WTC11 (cell line): ENCODE results near the gene MRC2. TPM values are rescaled to one million over a fixed set of nuclear protein-coding genes. Genes with fewer than 3 reads are reported as not detected.

Experiments
- ATAC-seq: fragments of 200-7000 bp; cut with Tn5 transposase; 2 replicates; pipeline ENCODE4 v1.10.0; 2021; ENCODE audit warnings: mild to moderate bottlenecking, moderate library complexity
- CTCF ChIA-PET: fragments of 300-600 bp; sonication (Branson Sonifier 250); formaldehyde crosslinking; loops from one replicate; lab custom pipeline; 2021; ENCODE audit warnings: antibody characterized with exemption; lab: Charles Lee
- POLR2A ChIA-PET: fragments of 350-600 bp; sonication (Branson Sonifier 250); formaldehyde crosslinking; loops from one replicate; lab custom pipeline; 2021; ENCODE audit warnings: antibody characterized with exemption; lab: Charles Lee
- DNase-seq: peaks from one replicate; pipeline ENCODE4 v3.0.0; 2021; ENCODE audit warnings: low spot score
- H3K27ac Mint-ChIP-seq: 2 replicates; pipeline ENCODE4 v1.8.0; 2021; ENCODE audit warnings: mixed read lengths
- H3K27me3 Mint-ChIP-seq: 2 replicates; pipeline ENCODE4 v1.8.0; 2021; ENCODE audit warnings: low read depth, mild to moderate bottlenecking, moderate library complexity, mixed read lengths
- H3K36me3 Mint-ChIP-seq: 2 replicates; pipeline ENCODE4 v1.8.0; 2021; ENCODE audit warnings: mixed read lengths
- H3K4me1 Mint-ChIP-seq: 2 replicates; pipeline ENCODE4 v1.8.0; 2022; ENCODE audit warnings: mixed read lengths
- H3K4me3 Mint-ChIP-seq: 2 replicates; pipeline ENCODE4 v1.8.0; 2021; ENCODE audit warnings: mild to moderate bottlenecking, moderate library complexity, mixed read lengths
- H3K9me3 Mint-ChIP-seq: 2 replicates; pipeline ENCODE4 v1.8.0; 2021; ENCODE audit warnings: mixed read lengths
- AR ChIP-seq: fragments of 250-450 bp; sonication (Bioruptor Pico); IDR thresholded peaks from 2 replicates; pipeline ENCODE4 v1.9.0; 2021; ENCODE audit warnings: mild to moderate bottlenecking
- CREB1 ChIP-seq: sonication (generic); formaldehyde crosslinking; IDR thresholded peaks from 2 replicates; pipeline ENCODE4 v1.8.0; 2023; ENCODE audit warnings: mild to moderate bottlenecking, missing genetic modification reagents
- ELF4 ChIP-seq: sonication (generic); formaldehyde crosslinking; IDR thresholded peaks from 2 replicates; pipeline ENCODE4 v1.8.1; 2022; ENCODE audit warnings: low read depth, mild to moderate bottlenecking, moderate library complexity, missing genetic modification reagents
- ESRRA ChIP-seq: sonication (generic); formaldehyde crosslinking; IDR thresholded peaks from 2 replicates; pipeline ENCODE4 v1.8.1; 2022; ENCODE audit warnings: mild to moderate bottlenecking, missing genetic modification reagents, borderline replicate concordance
- GRHL2 ChIP-seq: fragments of 250-450 bp; sonication (Bioruptor Pico); IDR thresholded peaks from 2 replicates; pipeline ENCODE4 v1.8.0; 2022; ENCODE audit warnings: mild to moderate bottlenecking, moderate library complexity; ENCODE audit not compliant: insufficient replicate concordance, severe bottlenecking
- IRF2 ChIP-seq: sonication (generic); formaldehyde crosslinking; IDR thresholded peaks from 2 replicates; pipeline ENCODE4 v1.8.0; 2022; ENCODE audit warnings: low read depth, missing genetic modification reagents, borderline replicate concordance
- NFE2L1 ChIP-seq: sonication (generic); formaldehyde crosslinking; IDR thresholded peaks from 2 replicates; pipeline ENCODE4 v1.8.1; 2023; ENCODE audit warnings: missing genetic modification reagents
- RORB ChIP-seq: fragments of 250-450 bp; sonication (Bioruptor Pico); IDR thresholded peaks from 2 replicates; pipeline ENCODE4 v1.9.0; 2021; ENCODE audit warnings: mild to moderate bottlenecking
- SMAD3 ChIP-seq: sonication (generic); formaldehyde crosslinking; IDR thresholded peaks from 2 replicates; pipeline ENCODE4 v1.8.0; 2022; ENCODE audit warnings: missing genetic modification reagents, mild to moderate bottlenecking, borderline replicate concordance
- STAT6 ChIP-seq: sonication (generic); formaldehyde crosslinking; conservative IDR thresholded peaks from 2 replicates; pipeline ENCODE4 v1.8.1; 2023; ENCODE audit warnings: mild to moderate bottlenecking, low read depth, missing genetic modification reagents, moderate library complexity
- ZNF281 ChIP-seq: sonication (generic); formaldehyde crosslinking; IDR thresholded peaks from 2 replicates; pipeline ENCODE4 v1.8.0; 2023; ENCODE audit warnings: mild to moderate bottlenecking, missing genetic modification reagents
- ZNF423 ChIP-seq: fragments of 250-450 bp; sonication (Bioruptor Pico); IDR thresholded peaks from 2 replicates; pipeline ENCODE4 v2.1.2; 2022; ENCODE audit warnings: mild to moderate bottlenecking, moderate library complexity
- total RNA-seq: library from RNA; stranded (reverse); gene quantifications from 3 replicates; pipeline ENCODE4 v1.2.3, GENCODE V29; 2021
- TF ChIP-seq, protein P1 (sequence below): sonication (generic); formaldehyde crosslinking; IDR thresholded peaks from 2 replicates; pipeline ENCODE4 v1.8.1; 2022; ENCODE audit warnings: low read depth, missing genetic modification reagents, borderline replicate concordance
- TF ChIP-seq, protein P2 (sequence below): sonication (generic); formaldehyde crosslinking; IDR thresholded peaks from 2 replicates; pipeline ENCODE4 v1.8.0; 2023; ENCODE audit warnings: missing genetic modification reagents

The MRC2 gene
- total RNA-seq, 1 experiment from 2014 or later, result 35.3 TPM

GRCh38 chr17:62738281-62738680, 110.8 kb downstream of the MRC2 start (continued):
- TF ChIP-seq STAT6 (CRISPR knock-in tag) (no peak), ESRRA (CRISPR knock-in tag) (no peak), GRHL2 (CRISPR knock-in tag) (no peak)

- Mint-ChIP-seq H3K4me3 (no peak overlapping the region), H3K27ac (no peak overlapping the region), H3K9me3 (no peaks in the 10 kb centered on the region), H3K36me3 (no peaks in the 10 kb centered on the region), H3K4me1 (peaks cover 39% of the 10 kb centered on the region), H3K27me3 (no peaks in the 10 kb centered on the region)
- DNase-seq, result peak; percentile 42
- ChIA-PET POLR2A (interaction anchor here (0.6 kb wide), 2 partner anchors 40 to 114 kb away, joined by 3 read pairs; no protein-coding TSS in a partner anchor), CTCF (interaction anchor here (0.5 to 1.2 kb wide), 6 partner anchors 11 to 383 kb away, joined by 3 to 4 read pairs (median 3); no protein-coding TSS in a partner anchor)
- ATAC-seq, result peak; percentile 79
- 0 out of 2 replicates have a peak, but pooled peaks have one; percentile 21 for TF ChIP-seq ZNF423 (CRISPR knock-in tag)
- TF ChIP-seq, protein P1, sequence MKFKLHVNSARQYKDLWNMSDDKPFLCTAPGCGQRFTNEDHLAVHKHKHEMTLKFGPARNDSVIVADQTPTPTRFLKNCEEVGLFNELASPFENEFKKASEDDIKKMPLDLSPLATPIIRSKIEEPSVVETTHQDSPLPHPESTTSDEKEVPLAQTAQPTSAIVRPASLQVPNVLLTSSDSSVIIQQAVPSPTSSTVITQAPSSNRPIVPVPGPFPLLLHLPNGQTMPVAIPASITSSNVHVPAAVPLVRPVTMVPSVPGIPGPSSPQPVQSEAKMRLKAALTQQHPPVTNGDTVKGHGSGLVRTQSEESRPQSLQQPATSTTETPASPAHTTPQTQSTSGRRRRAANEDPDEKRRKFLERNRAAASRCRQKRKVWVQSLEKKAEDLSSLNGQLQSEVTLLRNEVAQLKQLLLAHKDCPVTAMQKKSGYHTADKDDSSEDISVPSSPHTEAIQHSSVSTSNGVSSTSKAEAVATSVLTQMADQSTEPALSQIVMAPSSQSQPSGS (CRISPR knock-in tag), result no peak
These were observed 112.3 kb downstream of the MRC2 start for GRCh38 chr17:62739645-62740388.

DNA sequence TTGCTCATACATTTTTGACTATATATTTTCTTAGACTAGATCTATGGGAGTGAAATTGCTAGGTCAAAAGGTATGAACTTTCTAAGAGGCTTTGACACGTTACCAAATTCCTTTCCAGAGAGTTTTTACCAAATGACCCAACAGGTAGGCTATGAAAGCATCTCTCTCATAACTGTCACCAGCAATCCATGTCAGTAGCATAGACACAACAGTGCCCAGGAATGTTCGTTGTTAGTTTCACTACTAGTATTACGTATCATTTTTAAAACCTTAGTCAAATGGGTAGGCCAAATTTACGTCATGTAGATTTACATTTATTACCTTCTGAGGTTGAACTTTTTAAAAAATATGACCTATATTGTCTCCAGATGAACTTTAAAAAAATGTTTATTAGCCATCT, 113.8 kb downstream of the MRC2 start:
- no peak for TF ChIP-seq RORB (CRISPR knock-in tag)
- TF ChIP-seq ELF4 (CRISPR knock-in tag), result no peak
- TF ChIP-seq ZNF281 (CRISPR knock-in tag), result no peak
- TF ChIP-seq STAT6 (CRISPR knock-in tag), result no peak
- no peak for TF ChIP-seq SMAD3 (CRISPR knock-in tag)
- TF ChIP-seq NFE2L1 (CRISPR knock-in tag), result no peak
- TF ChIP-seq CREB1 (CRISPR knock-in tag), result no peak
- TF ChIP-seq GRHL2 (CRISPR knock-in tag), result no peak
- TF ChIP-seq AR (CRISPR knock-in tag), result no peak
- TF ChIP-seq IRF2 (CRISPR knock-in tag), result no peak
- TF ChIP-seq, protein P2, sequence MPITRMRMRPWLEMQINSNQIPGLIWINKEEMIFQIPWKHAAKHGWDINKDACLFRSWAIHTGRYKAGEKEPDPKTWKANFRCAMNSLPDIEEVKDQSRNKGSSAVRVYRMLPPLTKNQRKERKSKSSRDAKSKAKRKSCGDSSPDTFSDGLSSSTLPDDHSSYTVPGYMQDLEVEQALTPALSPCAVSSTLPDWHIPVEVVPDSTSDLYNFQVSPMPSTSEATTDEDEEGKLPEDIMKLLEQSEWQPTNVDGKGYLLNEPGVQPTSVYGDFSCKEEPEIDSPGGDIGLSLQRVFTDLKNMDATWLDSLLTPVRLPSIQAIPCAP (CRISPR knock-in tag), result no peak
- TF ChIP-seq, all 79 proteins: peak for 0
- POLR2A ChIA-PET, result no interaction called here
- CTCF ChIA-PET, result no interaction called here
- Mint-ChIP-seq H3K4me3 (no peak overlapping the region), H3K9me3 (no peaks in the 10 kb centered on the region), H3K27ac (no peak overlapping the region), H3K4me1 (peaks cover 29% of the 10 kb centered on the region), H3K27me3 (no peaks in the 10 kb centered on the region; the same call in 1 of the 2 replicates), H3K36me3 (no peaks in the 10 kb centered on the region)
- no peak for DNase-seq
- ATAC-seq, result no peak
